GM21526 (cell line): ENCODE measurements around the gene EIF6.
A peak's percentile ranks its signal among the peaks of the same experiment; 100 is the strongest.

Experiments
- ATAC-seq: cut with Tn5 transposase; IDR thresholded peaks from one replicate; pipeline ENCODE4 v1.9.1; 2021; ENCODE audit warnings: moderate library complexity; ENCODE audit not compliant: unreplicated experiment, low FRiP score

EIF6 gene

DNA sequence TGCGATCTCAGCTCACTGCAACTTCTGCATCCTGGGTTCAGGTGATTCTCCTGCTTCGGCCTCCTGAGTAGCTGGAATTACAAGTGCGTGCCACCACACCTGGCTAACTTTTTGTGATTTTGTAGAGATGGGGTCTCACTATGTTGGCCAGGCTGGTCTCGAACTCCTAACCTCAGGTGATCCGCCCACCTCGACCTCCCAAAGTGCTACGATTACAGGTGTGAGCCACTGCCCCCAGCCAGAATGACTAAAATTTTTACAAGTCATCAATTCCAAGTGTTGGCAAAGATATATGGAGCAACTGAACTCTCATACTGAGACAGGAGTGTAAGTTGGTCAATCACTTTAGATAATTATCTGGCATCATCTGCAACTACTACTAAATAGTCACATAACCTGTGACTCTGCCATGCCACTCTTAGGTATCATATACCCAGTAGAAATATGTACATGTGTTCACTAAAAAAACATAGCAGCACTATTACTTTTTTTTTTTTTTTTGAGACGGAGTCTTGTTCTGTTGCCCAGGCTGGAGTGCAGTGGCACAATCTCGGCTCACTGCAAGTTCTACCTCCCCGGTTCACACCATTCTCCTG, 3.0 kb downstream of the EIF6 start:
- ATAC-seq: no peak

DNA sequence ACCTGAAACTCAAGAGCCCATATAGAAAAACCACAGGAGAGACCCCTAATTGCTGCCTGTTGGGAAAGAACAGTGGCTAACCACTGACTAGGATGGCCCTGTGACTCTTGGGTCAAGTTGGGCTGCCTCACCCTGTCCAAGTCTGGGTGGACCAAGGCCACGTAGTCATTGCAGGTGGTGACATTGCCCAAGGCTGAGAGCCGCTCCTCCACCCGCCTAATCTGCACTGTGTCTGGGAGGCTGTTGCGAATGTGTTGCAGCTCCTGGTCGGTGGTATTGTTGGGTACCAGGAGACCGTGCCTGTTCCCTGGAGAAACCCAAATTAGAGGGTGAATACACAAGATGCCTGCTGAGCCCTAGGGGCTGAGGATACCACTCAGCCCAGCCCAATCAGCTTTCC, 4.0 kb downstream of the EIF6 start:
- ATAC-seq: no peak

DNA sequence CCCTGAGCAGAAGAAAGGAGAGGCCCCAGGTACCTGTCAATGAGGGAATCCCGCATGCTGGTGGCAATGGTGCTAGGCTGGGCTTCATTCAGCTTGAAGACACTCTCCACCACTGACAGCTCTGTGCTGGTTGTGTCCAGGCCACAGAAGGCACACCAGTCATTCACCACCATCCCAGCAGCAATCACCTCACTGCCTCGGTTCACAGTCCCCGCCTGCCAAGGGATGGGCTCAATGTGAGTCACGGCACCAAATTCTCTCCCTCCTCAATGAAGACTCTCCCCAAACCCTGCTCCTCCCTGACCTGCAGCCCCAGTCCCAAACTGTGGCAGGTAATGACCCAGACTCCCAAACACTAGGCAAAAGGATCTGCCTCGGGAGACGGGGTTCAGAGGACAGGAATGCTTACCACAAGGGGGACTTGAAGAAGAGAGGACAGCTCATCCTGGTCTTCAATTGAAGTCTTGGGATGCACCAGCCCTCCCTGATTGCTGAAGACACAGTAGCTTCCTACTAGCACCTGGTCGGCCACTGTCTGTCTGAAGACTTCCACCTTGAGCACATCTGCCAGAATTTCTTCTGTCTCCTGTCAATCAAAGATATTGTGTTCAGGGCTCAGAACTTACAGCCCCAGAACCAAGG, 4.9 kb downstream of the EIF6 start:
- ATAC-seq: no peak

DNA sequence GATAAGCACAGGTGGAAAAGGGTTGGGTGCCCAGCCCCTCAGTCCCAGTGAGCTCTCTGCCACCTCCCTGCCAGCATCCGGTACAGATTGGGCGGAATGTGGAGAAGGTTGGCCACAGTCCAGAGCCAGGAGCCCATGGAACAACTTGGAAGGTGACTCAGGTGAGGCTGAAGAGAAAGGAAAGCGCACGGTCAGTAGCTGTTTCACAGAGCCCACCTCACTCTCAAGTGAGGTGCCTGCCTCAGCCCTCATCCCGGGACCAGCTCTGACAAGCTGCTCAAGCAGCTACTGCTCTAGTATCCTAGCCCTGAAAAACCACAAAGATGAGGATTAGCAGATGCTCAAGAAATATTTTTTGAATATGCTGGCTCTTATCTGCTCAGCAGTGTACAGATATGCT, 5.5 kb downstream of the EIF6 start:
- no peak for ATAC-seq

DNA sequence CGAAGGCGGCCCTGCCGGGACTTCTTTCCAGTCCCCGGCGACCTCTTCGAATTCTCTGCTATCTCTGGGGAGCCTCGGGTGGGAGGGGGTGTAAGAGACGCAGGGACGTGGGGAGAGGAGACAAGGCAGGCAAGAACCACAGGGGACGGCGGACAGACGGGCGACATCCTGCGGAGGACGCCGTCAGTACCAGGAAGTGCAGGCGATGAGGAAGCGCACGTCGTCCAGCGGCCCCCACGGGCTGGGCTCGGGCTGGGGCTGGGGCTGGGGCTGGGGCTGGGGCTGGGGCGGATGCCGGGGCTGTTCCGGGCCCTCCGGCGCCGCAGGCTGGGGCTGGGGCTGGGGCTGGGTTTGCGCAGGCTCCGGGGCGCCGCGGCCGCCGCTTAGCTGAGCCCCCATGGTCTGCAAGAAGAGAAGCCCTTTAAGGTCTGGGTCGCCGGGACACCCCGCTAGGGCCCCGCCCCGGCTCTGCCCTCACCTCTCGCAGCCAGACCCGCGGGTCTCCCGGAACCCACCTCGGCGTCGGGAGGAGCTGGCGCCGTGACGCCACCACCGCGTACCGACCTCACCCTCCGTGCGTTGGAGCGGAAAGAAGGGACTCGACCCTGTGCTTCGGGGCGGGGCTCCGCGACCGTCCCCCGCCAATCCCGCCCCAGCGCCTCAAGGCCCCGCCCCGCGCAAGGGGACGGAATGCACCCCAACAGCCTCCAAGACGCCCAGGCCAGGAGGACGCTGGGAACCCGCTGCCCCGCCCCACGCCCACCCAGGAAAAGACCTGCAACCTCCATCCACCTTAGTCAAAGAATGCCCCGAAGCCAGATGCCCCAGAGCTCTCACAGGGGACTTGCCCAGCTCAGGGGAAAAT, 6.8 kb downstream of the EIF6 start, which contains the start of gene MMP24OS:
TSS of gene MMP24OS (minus strand) at position 592 of the 865 bp plus-strand sequence. CDS start at position 399, 193 bp downstream.
- peak; percentile 68 for ATAC-seq

DNA sequence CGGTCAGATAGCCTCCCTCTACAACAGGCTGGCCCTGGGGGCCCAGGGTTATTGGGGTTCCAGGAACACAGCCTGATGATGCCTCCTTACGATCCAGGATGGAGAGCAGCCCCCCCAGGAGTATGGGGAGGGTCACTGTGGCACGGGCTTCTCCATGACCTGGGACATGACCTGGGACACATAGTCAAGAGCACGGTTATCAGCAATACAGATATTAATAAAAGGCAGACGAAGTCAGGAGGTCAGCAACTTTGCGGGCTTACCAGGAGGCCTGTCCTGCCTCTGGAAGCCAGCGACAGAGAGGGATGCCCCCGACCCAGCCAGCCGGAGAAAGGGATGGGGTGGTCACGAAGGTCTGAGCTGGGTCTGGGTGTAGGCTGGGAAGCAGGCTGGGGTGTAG, 7.4 kb downstream of the EIF6 start:
- ATAC-seq: no peak

DNA sequence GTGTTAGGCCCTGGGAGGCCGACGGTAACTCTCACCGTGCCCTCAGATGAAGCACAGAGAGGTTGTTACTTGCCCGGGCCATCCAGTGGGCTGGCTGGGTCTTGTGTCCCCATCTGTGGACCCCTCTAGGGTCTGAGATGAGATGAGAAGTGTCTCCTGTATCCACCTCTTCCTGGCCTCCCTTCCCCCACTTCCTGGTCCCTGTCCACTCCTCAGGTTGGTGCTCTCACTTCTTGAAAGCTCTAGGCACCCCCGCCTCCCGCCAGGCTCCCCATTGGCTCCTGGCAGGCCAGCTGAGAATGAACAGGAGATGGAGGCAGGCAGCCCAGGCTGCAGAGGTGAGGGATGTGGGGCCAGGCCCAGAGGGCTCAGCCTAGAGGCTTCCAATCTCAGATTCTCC, 8.2 kb downstream of the EIF6 start:
- no peak for ATAC-seq

DNA sequence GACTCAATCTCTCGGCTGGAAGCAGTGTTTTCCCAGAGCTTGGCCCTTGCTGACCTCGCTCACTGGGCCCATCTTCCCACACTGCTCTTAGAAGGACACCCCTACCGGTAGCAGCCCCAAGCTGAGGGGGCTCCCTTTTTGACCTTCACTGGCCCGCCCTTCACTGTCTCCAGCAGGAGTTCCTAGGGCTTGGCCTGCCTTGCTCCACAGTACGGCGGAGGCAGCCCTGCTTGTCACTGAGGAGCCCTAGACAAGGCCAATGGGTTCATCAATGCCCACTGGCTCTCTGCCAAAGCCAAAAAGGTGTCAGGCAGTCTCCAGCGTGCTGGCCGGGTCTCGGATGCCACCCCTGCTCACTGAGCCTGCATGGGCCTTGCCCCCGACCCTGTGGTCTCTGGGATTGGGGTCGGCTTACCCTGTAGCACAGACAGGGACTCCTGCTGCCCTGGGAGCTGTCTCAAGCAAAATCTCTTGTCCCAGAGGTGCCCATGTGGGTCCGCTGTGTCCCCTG, 8.8 kb downstream of the EIF6 start:
- ATAC-seq: no peak

DNA sequence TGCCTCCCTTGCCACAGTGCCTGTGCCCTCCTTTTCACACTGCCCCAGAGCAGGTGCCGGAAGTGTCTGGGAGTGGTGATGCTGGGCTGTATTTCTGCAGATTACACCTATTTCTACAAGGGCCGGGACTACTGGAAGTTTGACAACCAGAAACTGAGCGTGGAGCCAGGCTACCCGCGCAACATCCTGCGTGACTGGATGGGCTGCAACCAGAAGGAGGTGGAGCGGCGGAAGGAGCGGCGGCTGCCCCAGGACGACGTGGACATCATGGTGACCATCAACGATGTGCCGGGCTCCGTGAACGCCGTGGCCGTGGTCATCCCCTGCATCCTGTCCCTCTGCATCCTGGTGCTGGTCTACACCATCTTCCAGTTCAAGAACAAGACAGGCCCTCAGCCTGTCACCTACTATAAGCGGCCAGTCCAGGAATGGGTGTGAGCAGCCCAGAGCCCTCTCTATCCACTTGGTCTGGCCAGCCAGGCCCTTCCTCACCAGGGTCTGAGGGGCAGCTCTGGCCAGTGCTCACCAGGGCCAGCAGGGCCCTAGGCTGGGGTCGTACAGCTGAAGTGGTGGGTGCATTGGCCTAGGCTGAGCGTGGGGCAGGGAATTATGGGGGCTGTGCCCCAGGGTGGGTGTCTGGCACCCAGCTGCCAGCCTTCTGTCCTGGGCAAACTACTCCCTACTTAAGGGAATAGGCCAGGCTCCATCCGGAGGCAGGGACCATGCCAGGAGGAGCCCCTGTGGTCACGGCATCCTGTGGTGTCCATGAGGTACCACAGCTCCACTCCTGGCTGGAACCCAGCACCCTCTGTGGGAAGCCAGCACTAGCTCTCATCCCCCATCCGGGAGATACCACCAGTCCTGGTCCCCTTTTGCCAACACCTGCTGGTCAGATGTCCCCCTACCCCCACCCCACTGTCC, 10.1 kb downstream of the EIF6 start:
- ATAC-seq: no peak

DNA sequence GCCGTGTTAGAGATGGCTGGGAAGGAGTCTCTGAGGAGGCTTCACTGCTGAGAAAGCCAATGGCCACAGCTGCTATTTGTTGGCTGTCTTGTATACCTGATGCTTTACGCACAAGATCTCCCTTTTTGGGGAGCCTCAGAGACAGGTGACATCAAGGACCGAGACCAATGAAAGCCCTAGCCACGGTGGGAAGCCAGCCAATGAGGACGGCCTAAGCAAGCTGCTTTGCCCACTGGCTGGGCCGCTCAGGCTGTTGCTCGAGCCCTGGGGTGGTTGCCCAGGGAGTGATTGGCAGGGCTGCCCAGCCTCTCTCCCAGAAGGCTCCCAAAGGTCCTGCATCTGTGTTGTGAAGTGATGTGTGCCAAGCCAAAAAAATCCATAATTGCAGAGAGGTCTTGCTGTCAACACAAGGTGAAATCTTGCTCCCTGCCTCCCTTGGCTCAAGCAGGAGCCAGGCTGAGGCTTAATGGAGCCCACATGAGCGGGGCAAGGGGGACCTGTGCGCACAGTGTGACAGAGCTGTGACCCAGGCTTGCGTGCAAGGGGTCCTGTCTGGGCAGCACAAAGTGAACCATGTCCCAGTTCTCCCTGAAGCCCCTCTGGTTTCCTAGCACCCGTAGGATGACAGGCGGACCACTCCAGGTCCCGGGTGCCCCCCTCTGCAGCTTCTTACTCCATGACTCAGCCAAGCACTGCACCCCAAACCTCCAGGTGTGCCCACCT, 11.0 kb downstream of the EIF6 start:
- no peak for ATAC-seq

DNA sequence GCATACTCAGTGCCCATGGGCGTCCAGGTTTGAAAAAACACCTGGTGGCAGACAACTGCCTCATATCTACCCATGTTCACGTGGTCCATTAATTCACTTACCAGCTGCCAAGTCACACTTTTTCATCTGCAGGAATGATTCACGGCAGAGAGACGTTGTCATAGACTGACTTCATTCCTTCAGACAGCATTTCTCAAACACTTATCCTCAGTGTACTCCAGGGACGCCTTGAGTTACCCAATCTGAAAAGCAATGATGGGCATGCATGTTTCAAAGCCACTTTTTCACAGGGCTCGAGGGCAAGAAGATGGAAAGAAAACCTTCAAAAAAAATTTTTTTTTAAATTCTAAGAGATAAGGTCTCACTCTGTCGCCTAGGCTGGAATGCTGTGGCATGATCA, 12.7 kb downstream of the EIF6 start:
- no peak for ATAC-seq

DNA sequence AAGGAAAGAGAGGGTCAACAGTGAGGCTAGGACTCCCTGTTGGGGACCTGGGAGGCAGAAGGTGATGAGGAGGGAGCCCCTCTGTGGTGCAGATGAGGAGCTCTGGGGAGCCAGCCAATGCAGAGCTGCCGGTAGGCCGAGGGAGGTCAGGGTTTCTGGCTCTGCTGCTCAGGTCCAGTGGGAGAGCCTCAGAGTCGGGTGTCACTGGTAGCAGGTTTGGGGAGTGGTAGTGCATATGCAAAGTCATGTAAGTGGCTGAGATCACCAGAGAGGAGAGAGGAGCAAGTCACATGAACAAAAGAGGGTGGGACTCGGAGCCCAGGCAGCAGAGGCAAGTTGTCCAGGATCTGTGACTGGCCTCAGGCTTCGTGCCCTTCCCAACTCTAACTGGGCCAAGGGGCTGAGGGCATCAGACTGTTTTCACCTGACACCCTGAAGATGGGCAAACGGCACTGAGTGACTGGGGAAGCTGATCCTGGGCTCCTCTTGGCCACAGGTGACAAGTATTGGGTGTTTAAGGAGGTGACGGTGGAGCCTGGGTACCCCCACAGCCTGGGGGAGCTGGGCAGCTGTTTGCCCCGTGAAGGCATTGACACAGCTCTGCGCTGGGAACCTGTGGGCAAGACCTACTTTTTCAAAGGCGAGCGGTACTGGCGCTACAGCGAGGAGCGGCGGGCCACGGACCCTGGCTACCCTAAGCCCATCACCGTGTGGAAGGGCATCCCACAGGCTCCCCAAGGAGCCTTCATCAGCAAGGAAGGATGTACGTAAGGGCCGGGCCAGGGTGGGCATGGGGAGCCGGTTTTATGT, 13.3 kb downstream of the EIF6 start:
- no peak for ATAC-seq

DNA sequence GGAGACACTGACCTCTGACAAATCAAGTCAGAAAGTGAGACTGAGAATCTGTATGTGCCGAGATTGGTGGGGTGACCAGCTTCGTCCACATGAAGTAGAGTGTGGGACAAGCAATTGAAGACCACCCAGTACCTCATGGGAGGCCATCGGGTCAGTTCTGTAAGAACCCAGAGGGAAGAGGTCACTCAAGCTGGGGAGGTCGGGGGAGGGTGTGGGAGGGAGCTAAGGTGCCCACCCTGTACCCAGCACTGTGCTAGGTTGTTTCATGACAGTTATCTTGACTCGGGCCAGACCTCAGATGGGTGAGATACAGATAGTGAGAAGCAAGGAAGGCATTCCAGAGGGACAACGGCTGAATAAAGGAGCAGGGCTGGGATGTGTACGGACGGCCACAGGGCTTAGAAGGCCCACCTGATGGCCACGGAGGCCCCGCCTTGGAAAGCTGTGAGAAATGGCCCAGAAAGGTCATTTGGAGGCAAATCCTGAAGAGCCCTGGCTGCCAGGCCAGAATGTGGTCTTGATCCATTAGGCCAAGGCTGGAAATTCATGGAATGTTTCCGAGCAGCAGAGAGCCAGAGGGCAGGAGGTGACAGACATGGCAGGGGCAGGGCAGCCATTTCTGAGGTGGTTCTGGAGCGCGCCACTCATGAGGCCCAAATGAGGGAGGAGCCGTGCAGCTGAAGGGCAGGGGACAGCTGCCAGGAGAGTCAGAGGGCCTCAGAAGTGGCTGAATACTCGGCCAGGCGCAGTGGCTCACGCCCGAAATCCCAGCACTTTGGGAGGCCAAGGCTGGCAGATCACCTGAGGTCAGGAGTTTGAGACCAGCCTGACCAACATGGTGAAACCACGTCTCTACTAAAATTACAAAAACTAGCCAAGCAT, 14.3 kb downstream of the EIF6 start:
- no peak for ATAC-seq

DNA sequence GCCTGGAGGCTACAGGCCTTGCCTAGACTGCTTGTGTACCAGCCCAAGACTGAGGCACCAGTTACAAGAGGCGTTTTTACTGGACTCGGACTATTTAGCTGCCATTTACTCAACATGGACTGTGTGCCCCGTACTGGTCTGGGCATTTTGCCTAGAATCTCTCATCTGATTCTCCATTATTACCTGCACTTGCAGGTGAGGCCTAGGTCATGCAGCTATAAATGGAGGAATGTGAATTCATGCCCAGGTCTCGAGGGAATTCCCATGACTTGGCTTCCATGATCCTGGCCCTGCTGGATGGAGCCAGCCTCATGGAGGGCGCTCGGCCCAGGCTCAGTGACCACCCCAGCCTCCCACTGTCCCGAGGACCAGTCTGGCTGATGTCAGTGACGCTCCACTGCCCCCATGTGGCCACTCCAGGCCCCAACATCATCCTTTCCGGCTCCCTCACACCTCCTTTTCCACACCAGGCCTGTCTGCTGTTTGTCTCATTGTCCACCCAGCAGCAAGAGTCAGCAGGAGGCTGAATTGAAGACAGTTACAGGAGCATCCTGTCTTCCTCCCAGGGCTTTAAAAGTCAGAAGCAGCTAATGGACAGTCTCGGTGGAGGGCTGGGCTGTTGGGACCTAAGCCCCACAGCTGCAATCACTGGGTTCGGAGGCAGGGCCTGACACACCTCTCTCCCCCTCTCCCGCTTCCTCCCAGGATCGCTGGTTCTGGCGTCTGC, 15.4 kb downstream of the EIF6 start:
- no peak for ATAC-seq

DNA sequence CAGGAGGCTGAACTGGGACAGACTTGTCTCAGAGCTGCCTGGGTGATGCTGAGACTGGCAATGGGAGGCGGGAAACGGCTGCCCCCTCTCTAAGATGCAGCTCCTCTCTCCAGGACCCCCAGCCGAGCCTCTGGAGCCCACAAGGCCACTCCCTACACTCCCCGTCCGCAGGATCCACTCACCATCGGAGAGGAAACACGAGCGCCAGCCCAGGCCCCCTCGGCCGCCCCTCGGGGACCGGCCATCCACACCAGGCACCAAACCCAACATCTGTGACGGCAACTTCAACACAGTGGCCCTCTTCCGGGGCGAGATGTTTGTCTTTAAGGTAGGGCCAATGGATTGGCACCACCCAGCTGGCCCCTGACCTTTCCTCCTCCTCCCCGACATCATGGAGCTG, 17.5 kb downstream of the EIF6 start:
- ATAC-seq: no peak

DNA sequence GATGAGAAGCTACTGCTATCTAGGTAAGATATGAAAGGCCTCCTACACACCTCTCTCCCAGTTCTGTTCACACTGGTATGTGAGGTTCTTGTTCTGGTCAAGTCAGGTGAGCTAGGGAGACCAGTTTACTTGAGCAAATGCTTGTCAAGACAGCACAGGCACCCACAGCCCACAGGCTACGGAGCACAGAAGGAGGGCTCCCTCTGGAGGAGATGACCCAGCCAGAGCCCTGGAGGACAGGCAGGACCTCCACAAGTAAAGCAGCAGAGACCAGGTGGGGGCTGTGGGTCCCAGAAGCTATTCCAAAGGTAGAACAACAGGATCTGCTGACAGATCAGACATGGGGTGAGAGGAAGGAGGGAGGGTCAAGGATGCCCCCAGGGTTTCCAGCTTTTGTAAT, 19.8 kb downstream of the EIF6 start:
- ATAC-seq: no peak
